ENCODE results near the gene CLEC16A. TPM values are rescaled to one million over a fixed set of nuclear protein-coding genes. Genes with fewer than 3 reads are reported as not detected.

CLEC16A gene
- total and polyA plus RNA-seq, 3 experiments from 2014 or later = 18.6 to 38.2 (median 38.1) TPM

DNA sequence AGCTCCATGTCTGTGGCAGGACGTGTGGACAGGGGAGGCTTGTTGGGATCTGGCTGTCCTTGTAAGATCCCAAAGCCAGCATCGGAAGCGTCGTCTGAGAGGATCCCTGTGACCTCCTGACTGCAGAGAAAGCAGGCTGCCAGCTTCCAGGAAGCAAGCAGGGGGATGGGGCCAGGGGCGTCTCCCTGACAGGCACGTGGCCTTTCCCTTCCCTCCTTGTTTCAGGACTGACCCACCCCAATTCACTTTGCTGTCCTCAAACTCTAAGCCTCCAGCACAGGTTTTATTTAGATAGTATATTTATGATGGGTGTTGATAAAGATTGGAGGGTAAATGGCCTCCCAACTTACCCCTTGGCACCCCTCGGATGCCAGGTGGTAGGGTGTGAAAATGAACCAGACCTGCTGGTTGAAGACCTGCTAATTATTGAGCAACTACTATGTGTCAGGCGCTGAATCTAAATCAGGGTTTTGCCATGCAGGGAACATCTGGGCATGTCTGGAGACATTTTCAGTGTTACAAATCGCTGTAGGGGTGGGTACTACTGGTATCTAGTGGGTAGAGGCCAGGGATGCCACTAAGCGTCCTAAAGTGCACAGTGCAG, 287.1 kb downstream of the CLEC16A start:
- no peaks in the 10 kb centered on the region for H3K36me3 Mint-ChIP-seq
- POLR2A ChIA-PET = interaction anchor here (0.9 kb wide), 1 partner anchor 23 kb away, joined by 3 read pairs; no protein-coding TSS in a partner anchor

More for the DNA sequence above, 287.1 kb downstream of the CLEC16A start:
- H3K9me3 Mint-ChIP-seq = peaks cover 0 to 1% (median 0%) of the 10 kb centered on the region in 5 donors
- H3K4me1 Mint-ChIP-seq = peaks cover 47 to 68% (median 66%) of the 10 kb centered on the region in 3 donors
- peak overlapping the region; percentile 47 to 97 (median 80) for H3K27ac Mint-ChIP-seq
- H3K4me3 Mint-ChIP-seq = peak overlapping the region in 5 of 7 donors; percentile 14 to 27 (median 26)
- Histone ChIP-seq H3K9me3 (ENCODE audit: low read length) (no peaks in the 10 kb centered on the region), H3K4me1 (ENCODE audit: insufficient read depth, low read length) (peaks cover 60% of the 10 kb centered on the region), H3K4me3 (ENCODE audit: low read length) (no peak overlapping the region), H3K27ac (ENCODE audit: low read depth, low read length) (peak overlapping the region; percentile 30), H3K27me3 (ENCODE audit: insufficient read depth, low read length, poor library complexity, severe bottlenecking) (no peaks in the 10 kb centered on the region), H3K36me3 (ENCODE audit: insufficient read depth, low read length) (no peaks in the 10 kb centered on the region)
- CTCF ChIA-PET = interaction anchor here (0.8 kb wide), 1 partner anchor 23 kb away, joined by 3 read pairs; no protein-coding TSS in a partner anchor
- DNase-seq = no peak
- H3K27me3 Mint-ChIP-seq = peaks cover 0 to 2% of the 10 kb centered on the region in 2 donors

Other genes with a start within 250 kb of the CLEC16A start
- not detected for gene TEKT5, start 249.6 kb upstream of the CLEC16A start, total RNA-seq
- gene TEKT5, start 249.6 kb upstream of the CLEC16A start, polyA plus RNA-seq = not detected
- 10 to 100 TPM; 41.3 to 43.5 TPM for gene NUBP1, start 200.7 kb upstream of the CLEC16A start, total RNA-seq
- 30.9 TPM for gene NUBP1, start 200.7 kb upstream of the CLEC16A start, polyA plus RNA-seq
- not detected for gene TVP23A, start 125.8 kb upstream of the CLEC16A start, total RNA-seq
- gene TVP23A, start 125.8 kb upstream of the CLEC16A start, polyA plus RNA-seq = 0.26 TPM
- gene CIITA, start 67.4 kb upstream of the CLEC16A start, total RNA-seq = 10 to 100 TPM; 11.9 TPM
- gene CIITA, start 67.4 kb upstream of the CLEC16A start, polyA plus RNA-seq = 2.8 TPM
- gene DEXI, start 2.1 kb upstream of the CLEC16A start, total RNA-seq = 10 to 100 TPM; 31.0 to 31.6 TPM
- gene DEXI, start 2.1 kb upstream of the CLEC16A start, polyA plus RNA-seq = 58.9 TPM